Kidney (tissue), 14 donors: Measurements from ENCODE around the gene TNNI2. TPM values are rescaled to one million over a fixed set of nuclear protein-coding genes. Genes with fewer than 3 reads are reported as not detected.

Experiments
- DNase-seq, 5 donors: peaks; one replicate each; pipeline ENCODE4 v3.0.0-alpha.2; 2013 to 2020
- FAIRE-seq: peaks from 2 replicates; lab custom pipeline; 2012; peaks lifted over from hg19 to GRCh38; lab: Jason Lieb, UNC
- H3K27ac ChIP-seq, 2 donors: one replicate each; pipeline ENCODE4 v1.7.0; 2013; ENCODE audit warnings: low read depth in 2 of 2, low read length in 2 of 2, inconsistent platforms in 1 of 2
- H3K27me3 ChIP-seq: one replicate; pipeline ENCODE4 v1.7.1; 2013; ENCODE audit warnings: low read length, inconsistent platforms; ENCODE audit not compliant: control insufficient read depth, insufficient read depth
- H3K36me3 ChIP-seq, 3 donors: one replicate each; pipeline versions ENCODE4 v1.7.0 to v1.7.1; 2013; ENCODE audit warnings: low read length in 3 of 3, control low read depth in 1 of 3, inconsistent platforms in 1 of 3; ENCODE audit not compliant: insufficient read depth in 3 of 3, control insufficient read depth in 2 of 3
- H3K4me1 ChIP-seq, 3 donors: one replicate each; pipeline versions ENCODE4 v1.7.0 to v1.7.1; 2013; ENCODE audit warnings: low read length in 3 of 3, inconsistent platforms in 1 of 3, low read depth in 1 of 3; ENCODE audit not compliant: control insufficient read depth in 2 of 3, insufficient read depth in 2 of 3
- H3K4me3 ChIP-seq, 3 donors: one replicate each; pipeline versions ENCODE4 v1.7.0 to v1.8.1; 2013; ENCODE audit warnings: low read length in 3 of 3, control low read depth in 1 of 3, inconsistent platforms in 1 of 3
- H3K9ac ChIP-seq, 3 donors: one replicate each; pipeline versions ENCODE4 v1.7.0 to v1.7.1; 2013; ENCODE audit warnings: low read length in 3 of 3, control low read depth in 1 of 3, inconsistent platforms in 1 of 3
- H3K9me3 ChIP-seq, 3 donors: one replicate each; pipeline versions ENCODE4 v1.7.0 to v1.7.1; 2013; ENCODE audit warnings: low read length in 3 of 3, control low read depth in 1 of 3, inconsistent platforms in 1 of 3; ENCODE audit not compliant: control insufficient read depth in 2 of 3, insufficient read depth in 1 of 3
- CTCF ChIP-seq: IDR thresholded peaks from 3 replicates; pipeline ENCODE4 v1.5.1; 2012; ENCODE audit warnings: mild to moderate bottlenecking, moderate library complexity, borderline replicate concordance; ENCODE audit not compliant: insufficient read depth; ENCODE audit errors: extremely low read depth
- intact Hi-C: fragments of 100-400 bp; cut with DNase I; formaldehyde crosslinking; loops from one replicate; pipeline ENCODE4 v1.11.1; 2022
- polyA plus RNA-seq: library from polyadenylated mRNA; stranded (reverse); fragments of 350-450 nt; fragmentation: Illumina TruSeq; extraction: RNeasy Lipid Tissue Mini Kit (QIAGEN cat#74804); gene quantifications from one replicate; pipeline ENCODE4 v1.2.3, GENCODE V29; 2014; ENCODE audit warnings: low read depth, low replicate concordance; ENCODE audit not compliant: insufficient read depth
- total RNA-seq: library from RNA; stranded (reverse); fragmentation: NEBNext Ultra II Directional; extraction: Animal tissue kit (Norgen Biotek cat#: 25700); gene quantifications from one replicate; pipeline ENCODE4 v1.2.1, GENCODE V29; 2021
- donor health status: control.
- donor health status: control.
- donor health status: control.
- donor health status: control.
- donor health status: control.
- donor health status: DM: yes; HTN: yes; CAD: no.
- donor health status: Normal renal cell carcinoma (clear cell type).

TNNI2 gene
- total and polyA plus RNA-seq, 2 donors from 2014 or later: 1.3 TPM; not detected in 1

GRCh38 chr11:1870721-1871466 lies 32.1 kb downstream of the TNNI2 start:
- Histone ChIP-seq H3K27ac (no peak overlapping the region), H3K4me3 (no peak overlapping the region), H3K9me3 (no peaks in the 10 kb centered on the region), H3K4me1 (no peaks in the 10 kb centered on the region), H3K36me3 (no peaks in the 10 kb centered on the region), H3K27me3 (no peaks in the 10 kb centered on the region), H3K9ac (no peak overlapping the region)
- DNase-seq (peak in 1 of 5 donors; percentile 68), FAIRE-seq (no peak)
- intact Hi-C loops: no loop called here
- no peak for TF ChIP-seq CTCF

- no peak for TF ChIP-seq CTCF
- FAIRE-seq: no peak
- no peak for DNase-seq
- Histone ChIP-seq H3K4me1 (no peaks in the 10 kb centered on the region), H3K4me3 (no peak overlapping the region), H3K27me3 (no peaks in the 10 kb centered on the region), H3K9ac (no peak overlapping the region), H3K27ac (no peak overlapping the region), H3K36me3 (no peaks in the 10 kb centered on the region), H3K9me3 (no peaks in the 10 kb centered on the region)
- intact Hi-C loops: no loop called here
These were observed 32.8 kb downstream of the TNNI2 start for GRCh38 chr11:1871531-1871930.

GRCh38 chr11:1872267-1872985 lies 33.6 kb downstream of the TNNI2 start:
- H3K4me3 ChIP-seq: no peak overlapping the region
- H3K4me1 ChIP-seq: no peaks in the 10 kb centered on the region
- FAIRE-seq (no peak), DNase-seq (peak in 1 of 5 donors; percentile 48)
- no peak for TF ChIP-seq CTCF
- H3K36me3 ChIP-seq: no peaks in the 10 kb centered on the region
- intact Hi-C loops: no loop called here
- no peaks in the 10 kb centered on the region for H3K9me3 ChIP-seq
- H3K27me3 ChIP-seq: no peaks in the 10 kb centered on the region
- no peak overlapping the region for H3K9ac ChIP-seq
- H3K27ac ChIP-seq: no peak overlapping the region
